Parathyroid adenoma (tissue), 2 donors: ENCODE results near the gene ALPG.

ENCODE experiments used
- H2AFZ ChIP-seq: fragments of 300-600 bp; sonication (generic); one replicate; pipeline ENCODE4 v1.7.0; 2017; ENCODE audit warnings: antibody characterized with exemption, mild to moderate bottlenecking
- H3K27ac ChIP-seq: fragments of 300-600 bp; sonication (generic); one replicate; pipeline ENCODE4 v1.7.0; 2017
- H3K27me3 ChIP-seq: fragments of 300-600 bp; sonication (generic); one replicate; pipeline ENCODE4 v1.7.0; 2017; ENCODE audit warnings: low read length; ENCODE audit not compliant: control insufficient read depth, insufficient read depth
- H3K36me3 ChIP-seq: fragments of 300-600 bp; sonication (generic); one replicate; pipeline ENCODE4 v1.7.0; 2017; ENCODE audit warnings: low read length; ENCODE audit not compliant: control insufficient read depth, insufficient read depth
- H3K4me1 ChIP-seq: fragments of 300-600 bp; sonication (generic); one replicate; pipeline ENCODE4 v1.7.0; 2017; ENCODE audit warnings: control low read depth
- H3K4me2 ChIP-seq: fragments of 300-600 bp; sonication (generic); one replicate; pipeline ENCODE4 v1.7.0; 2017; ENCODE audit warnings: low read length
- H3K4me3 ChIP-seq: fragments of 300-600 bp; sonication (generic); one replicate; pipeline ENCODE4 v1.7.0; 2017; ENCODE audit warnings: low read depth, low read length
- H3K79me2 ChIP-seq: fragments of 300-600 bp; sonication (generic); one replicate; pipeline ENCODE4 v1.7.0; 2017; ENCODE audit warnings: control low read depth
- H3K9ac ChIP-seq: fragments of 300-600 bp; sonication (generic); one replicate; pipeline ENCODE4 v1.7.0; 2017; ENCODE audit warnings: mild to moderate bottlenecking
- H3K9me3 ChIP-seq: fragments of 300-600 bp; sonication (generic); one replicate; pipeline ENCODE4 v1.7.0; 2017; ENCODE audit warnings: low read length; ENCODE audit not compliant: control insufficient read depth
- CTCF ChIP-seq: fragments of 300-600 bp; sonication (generic); IDR thresholded peaks from one replicate; pipeline ENCODE4 v1.7.0; 2017; ENCODE audit warnings: antibody characterized with exemption, mild to moderate bottlenecking
- donor health status: primary hyperparathyroidism.

The ALPG gene

GRCh38 chr2:232419245-232420072, 12.8 kb downstream of the ALPG start:
- Histone ChIP-seq H3K27ac (no peak overlapping the region), H3K79me2 (no peaks in the 10 kb centered on the region), H3K4me3 (no peak overlapping the region), H3K4me2 (peak overlapping the region; percentile 64), H2AFZ (peak overlapping the region; percentile 72), H3K4me1 (peaks cover 4% of the 10 kb centered on the region), H3K9ac (no peak overlapping the region), H3K27me3 (peaks cover 2% of the 10 kb centered on the region), H3K9me3 (no peaks in the 10 kb centered on the region), H3K36me3 (no peaks in the 10 kb centered on the region)
- no peak for TF ChIP-seq CTCF

GRCh38 chr2:232420073-232420454, 13.4 kb downstream of the ALPG start:
- H3K27ac ChIP-seq: no peak overlapping the region
- H3K36me3 ChIP-seq: no peaks in the 10 kb centered on the region
- no peaks in the 10 kb centered on the region for H3K9me3 ChIP-seq
- H3K27me3 ChIP-seq: peaks cover 2% of the 10 kb centered on the region
- H3K9ac ChIP-seq: no peak overlapping the region
- H2AFZ ChIP-seq: no peak overlapping the region
- no peak for TF ChIP-seq CTCF
- no peaks in the 10 kb centered on the region for H3K79me2 ChIP-seq
- peak overlapping the region; percentile 47 for H3K4me3 ChIP-seq
- peak overlapping the region; percentile 93 for H3K4me2 ChIP-seq
- peaks cover 8% of the 10 kb centered on the region for H3K4me1 ChIP-seq

DNA sequence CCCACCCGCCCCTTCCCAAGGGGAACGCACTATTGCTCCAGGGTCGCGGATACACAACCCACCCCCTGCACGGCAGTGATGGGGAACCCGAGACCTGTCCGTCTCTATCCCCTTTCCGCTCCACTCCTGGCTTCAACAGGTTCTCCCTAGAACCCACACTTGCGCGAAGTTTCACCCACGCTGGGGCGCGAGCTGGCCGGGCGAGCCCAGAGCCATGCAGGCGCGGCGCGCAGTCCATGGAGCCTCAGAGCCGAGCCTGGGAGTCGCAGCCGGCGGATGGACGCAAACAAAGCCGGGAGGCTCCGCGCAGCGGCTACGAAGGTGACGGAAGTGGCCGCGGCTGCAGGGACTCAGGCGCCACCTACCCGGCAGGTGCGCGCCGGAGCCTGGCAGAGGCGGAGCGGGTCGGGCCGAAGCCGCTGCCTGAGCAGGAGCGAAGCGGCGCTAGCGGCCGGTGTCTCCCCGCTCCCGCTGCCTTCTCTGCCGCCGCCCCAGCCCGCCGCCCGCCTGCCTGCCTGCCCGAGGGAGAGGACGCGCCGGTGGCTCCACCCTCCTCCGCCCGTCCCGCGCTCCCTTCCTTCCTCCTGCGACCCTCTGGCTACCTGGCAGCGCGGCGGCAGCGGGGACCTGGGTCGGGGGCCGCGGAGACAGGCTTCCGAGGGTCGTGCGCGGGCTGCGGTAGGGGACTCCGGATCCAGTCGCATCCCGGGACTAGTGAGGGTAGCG, 14.0 kb downstream of the ALPG start:
- no peaks in the 10 kb centered on the region for H3K9me3 ChIP-seq
- peak overlapping the region; percentile 13 for H3K27ac ChIP-seq
- H2AFZ ChIP-seq: peak overlapping the region; percentile 94
- H3K4me1 ChIP-seq: peaks cover 11% of the 10 kb centered on the region
- no peaks in the 10 kb centered on the region for H3K79me2 ChIP-seq
- peaks cover 2% of the 10 kb centered on the region for H3K27me3 ChIP-seq
- no peak overlapping the region for H3K9ac ChIP-seq
- H3K4me3 ChIP-seq: peak overlapping the region; percentile 47
- H3K4me2 ChIP-seq: peak overlapping the region; percentile 93
- no peaks in the 10 kb centered on the region for H3K36me3 ChIP-seq
- TF ChIP-seq CTCF: peak; percentile 16

GRCh38 chr2:232421189-232421785, 14.6 kb downstream of the ALPG start:
- no peak for TF ChIP-seq CTCF
- H3K4me1 ChIP-seq: peaks cover 11% of the 10 kb centered on the region
- H3K27ac ChIP-seq: peak overlapping the region; percentile 13
- H3K4me3 ChIP-seq: peak overlapping the region; percentile 47
- H3K79me2 ChIP-seq: no peaks in the 10 kb centered on the region
- peak overlapping the region; percentile 93 for H3K4me2 ChIP-seq
- H3K9me3 ChIP-seq: no peaks in the 10 kb centered on the region
- H3K9ac ChIP-seq: no peak overlapping the region
- H3K27me3 ChIP-seq: no peaks in the 10 kb centered on the region
- peak overlapping the region; percentile 94 for H2AFZ ChIP-seq
- no peaks in the 10 kb centered on the region for H3K36me3 ChIP-seq
